Heart left ventricle (tissue), 16 donors: ENCODE measurements around the gene IL1A. TPM values are rescaled to one million over a fixed set of nuclear protein-coding genes. Genes with fewer than 3 reads are reported as not detected.

ENCODE experiments used
- ATAC-seq, 4 donors: fragments of 200-7000 bp; cut with Tn5 transposase; one replicate each; pipeline ENCODE4 v1.9.1; 2020 to 2022; ENCODE audit warnings: moderate library complexity in 4 of 4, mild to moderate bottlenecking in 3 of 4, moderate number of reproducible peaks in 1 of 4
- DNase-seq, 5 donors: peaks; one replicate each; pipeline ENCODE4 v3.0.0-alpha.2; 2020
- H3K27ac ChIP-seq, 12 donors: fragments of 200-600 bp; sonication (generic) in 4 of 12; one replicate each; pipeline versions ENCODE4 v1.5.0 to v1.8.0; 2016 to 2022; ENCODE audit warnings: mild to moderate bottlenecking in 2 of 12
- H3K27me3 ChIP-seq, 9 donors: fragments of 200-600 bp; sonication (generic) in 2 of 9; one replicate each; pipeline versions ENCODE4 v1.5.1 to v1.8.0; 2016 to 2022; ENCODE audit warnings: mild to moderate bottlenecking in 3 of 9
- H3K36me3 ChIP-seq, 9 donors: fragments of 200-600 bp; sonication (generic) in 2 of 9; one replicate each; pipeline versions ENCODE4 v1.5.0 to v1.8.0; 2018 to 2022; ENCODE audit warnings: mild to moderate bottlenecking in 2 of 9
- H3K4me1 ChIP-seq, 12 donors: fragments of 200-600 bp; sonication (generic) in 4 of 12; one replicate each; pipeline versions ENCODE4 v1.5.0 to v1.8.0; 2016 to 2022; ENCODE audit warnings: mild to moderate bottlenecking in 3 of 12
- H3K4me3 ChIP-seq, 12 donors: fragments of 200-600 bp; sonication (generic) in 4 of 12; one replicate each; pipeline versions ENCODE4 v1.5.0 to v1.8.0; 2017 to 2022; ENCODE audit warnings: mild to moderate bottlenecking in 9 of 12, moderate library complexity in 4 of 12
- H3K9me3 ChIP-seq, 12 donors: fragments of 200-600 bp; sonication (generic) in 4 of 12; one replicate each; pipeline versions ENCODE4 v1.5.0 to v1.8.0; 2016 to 2022; ENCODE audit warnings: mild to moderate bottlenecking in 1 of 12
- CTCF ChIP-seq, 12 donors: fragments of 200-600 bp; sonication (generic) in 4 of 12; IDR thresholded peaks; one replicate each; pipeline versions ENCODE4 v1.5.0 to v1.8.0; 2018 to 2022; ENCODE audit warnings: antibody characterized with exemption in 12 of 12, mild to moderate bottlenecking in 5 of 12
- POLR2A ChIP-seq, 2 donors: fragments of 450-650 bp; IDR thresholded peaks; one replicate each; pipeline ENCODE4 v1.6.1; 2017; ENCODE audit warnings: antibody characterized with exemption in 2 of 2, mild to moderate bottlenecking in 2 of 2, moderate library complexity in 2 of 2
- WGBS, 4 donors: extraction: QIAGEN DNeasy Blood & Tissue Kit in 2 of 4; methylation state at CpG; one replicate each; pipeline versions ENCODE4 v1.1.5 to v1.1.7; 2013 to 2018; 5-methylcytosine and 5-hydroxymethylcytosine counted together
- intact Hi-C, 10 donors: fragments of 100-400 bp; cut with DNase I; formaldehyde crosslinking; loops; one replicate each; pipeline versions ENCODE4 v1.11.1 to v1.14.2; 2022
- polyA plus RNA-seq, 2 donors: library from polyadenylated mRNA; stranded (reverse); fragments of 200-250 nt; gene quantifications; one replicate each; pipeline ENCODE4 v1.2.3, GENCODE V29; 2013
- total RNA-seq, 9 donors: library from RNA; depleted of rRNA in 2 of 9; stranded (reverse); fragments of >200 nt in 2 of 9; fragmentation: NEBNext Ultra II Directional in 3 of 9; extraction: Animal tissue kit (Norgen Biotek cat#: 25700) in 3 of 9; gene quantifications; one replicate each; pipeline versions ENCODE4 v1.1.0 to v1.2.4, GENCODE V29; 2016 to 2023
- donor health status: ischemic (EF 13 %, LVEDD 7.1; RV severe dilation, severe dysfunction).
- donor health status: healthy with polysubstance abuse.
- donor health status: DM: no; HTN: yes; CAD: no.
- donor health status: DM: no; HTN: no; CAD: no.
- donor health status: ischemic (EF 25% LVEDD 6.9; RV normal size, moderate dysfunction).
- donor health status: ischemic (EF 25% LVEDD 5.7; RV mildly dilated, moderate dysfunction).
- donor health status: healthy.
- donor health status: DM: yes; HTN: yes; CAD: no.
- donor health status: ischemic (EF 35%, LVEDD 5.7; RV mildly dilated, moderate dysfunction).
- donor health status: nonischemic (EF 11% LVEDD 7.7; RV severe dilation, severe dysfunction).
- donor health status: DM: yes; HTN: yes; CAD: no.
- donor health status: PGD.
- donor health status: ischemic (EF 29% LVEDD 5.4; RV normal size, mild dysfunction).
- donor health status: nonischemic (EF 23%, LVEDD 6.1; RV moderate dilation, normal function).

Gene IL1A
- total and polyA plus RNA-seq, 11 donors: 0.13 TPM; not detected in 10

DNA sequence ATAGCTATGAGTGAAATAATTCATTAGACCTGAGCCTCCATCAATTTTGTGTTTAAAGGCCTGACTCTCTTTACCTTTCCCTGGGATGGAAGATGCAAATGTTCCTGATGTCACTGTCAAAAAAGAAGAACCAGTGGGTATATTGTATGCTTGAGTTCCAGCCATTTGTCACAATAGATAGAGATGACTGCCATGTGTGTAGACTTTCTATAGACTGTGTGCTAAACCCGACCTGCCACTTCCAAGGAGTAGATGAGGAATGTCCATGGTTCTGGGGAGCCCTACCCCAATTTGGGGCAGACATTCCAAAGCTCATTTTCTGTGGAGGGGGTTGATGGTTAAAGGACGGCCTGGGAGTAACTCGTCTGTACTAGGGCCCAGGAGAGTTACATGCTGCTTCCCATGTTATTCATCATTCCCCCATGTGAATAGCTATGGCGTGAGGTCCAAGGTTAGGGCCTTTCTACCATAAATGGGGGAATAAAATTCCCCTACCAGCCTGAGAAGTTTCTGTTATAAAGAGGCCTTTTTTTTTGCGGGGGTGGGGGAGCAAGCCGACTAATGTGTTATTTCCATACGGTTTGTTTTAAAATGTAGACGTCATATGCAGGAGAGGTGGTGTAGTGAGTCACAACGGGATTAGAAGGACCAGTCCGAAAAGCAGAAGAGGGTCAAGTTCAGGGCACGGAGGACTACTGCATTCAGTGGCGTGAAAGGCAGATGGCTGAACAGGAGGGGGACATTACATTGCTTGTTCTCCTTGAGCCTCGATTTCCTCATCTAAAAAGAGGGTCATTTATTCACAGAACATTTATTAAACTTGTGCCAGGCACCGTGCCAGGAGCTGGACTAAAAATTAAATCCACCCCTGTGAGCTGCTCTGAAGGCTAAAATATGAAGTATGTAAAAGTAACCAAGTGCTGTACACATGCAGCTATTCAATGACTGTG, 28.3 kb upstream of the IL1A start:
- peak in 1 of 4 donors; percentile 67 for ATAC-seq
- peaks cover 0 to 6% (median 0%) of the 10 kb centered on the region in 12 donors for H3K9me3 ChIP-seq
- H3K27ac ChIP-seq: peak overlapping the region in 7 of 12 donors; percentile 13 to 62 (median 29)
- DNase-seq: no peak
- TF ChIP-seq CTCF (IDR thresholded peaks at IDR 0.05): no peak
- no peak for TF ChIP-seq POLR2A (IDR thresholded peaks at IDR 0.05)
- WGBS, 4 donors: 57 to 62% (median 60%) methylated on average over 14 of the region's 14 CpGs
- no peaks in the 10 kb centered on the region for H3K36me3 ChIP-seq
- H3K4me1 ChIP-seq: peaks cover 0 to 33% (median 25%) of the 10 kb centered on the region in 12 donors
- H3K27me3 ChIP-seq: no peaks in the 10 kb centered on the region
- intact Hi-C loops: loop anchor here in 4 of 10 donors (5.0 to 10.0 kb wide), 2 partner anchors 48 to 55 kb away; partner anchors contain the start of gene CKAP2L (in 2 of the 4)
- H3K4me3 ChIP-seq: no peak overlapping the region

GRCh38 chr2:112811841-112812306, 27.6 kb upstream of the IL1A start:
- H3K4me3 ChIP-seq: no peak overlapping the region
- H3K27me3 ChIP-seq: no peaks in the 10 kb centered on the region
- no peaks in the 10 kb centered on the region for H3K36me3 ChIP-seq
- peaks cover 0 to 13% (median 0%) of the 10 kb centered on the region in 12 donors for H3K9me3 ChIP-seq
- ATAC-seq (peak; percentile 72 to 96 (median 88)), DNase-seq (peak in 3 of 5 donors; percentile 32 to 57 (median 46))
- WGBS, 4 donors: 40 to 61% (median 46%) methylated on average over 7 of the region's 7 CpGs
- H3K27ac ChIP-seq: peak overlapping the region in 10 of 12 donors; percentile 23 to 67 (median 50)
- TF ChIP-seq POLR2A (IDR thresholded peaks at IDR 0.05) (no peak), CTCF (IDR thresholded peaks at IDR 0.05) (no peak)
- H3K4me1 ChIP-seq: peaks cover 0 to 33% (median 25%) of the 10 kb centered on the region in 12 donors
- intact Hi-C loops: loop anchor here in 4 of 10 donors (5.0 to 10.0 kb wide), 2 partner anchors 47 to 55 kb away; partner anchors contain the start of gene CKAP2L (in 2 of the 4)

DNA sequence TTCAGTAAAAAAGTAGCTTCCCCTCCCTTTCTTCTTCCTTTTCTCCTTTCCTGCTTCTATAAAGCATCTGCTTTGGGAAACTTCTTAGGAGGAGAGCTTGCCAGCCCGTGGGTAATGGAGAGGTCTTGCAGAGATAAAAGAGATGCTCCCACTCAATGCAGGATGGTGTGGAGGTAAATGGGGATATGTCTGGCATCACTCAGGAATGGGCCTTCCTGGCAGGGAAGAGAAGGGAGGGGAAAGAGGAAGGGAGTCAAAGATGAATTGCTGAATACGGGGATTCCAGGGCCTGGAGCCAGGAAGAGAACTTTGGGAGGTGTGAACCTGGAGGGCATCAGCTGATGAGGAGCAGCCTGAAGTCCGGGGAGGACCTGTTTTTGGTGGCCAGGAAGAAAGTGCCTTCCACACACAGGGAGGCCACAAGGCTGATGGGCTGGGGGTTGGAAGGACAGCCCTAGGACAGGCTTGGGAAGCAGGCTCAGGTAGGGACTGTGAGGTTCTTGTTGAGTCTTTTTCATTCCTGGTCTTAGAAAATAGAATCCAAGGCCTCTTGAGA, 27.1 kb upstream of the IL1A start:
- no peak for DNase-seq
- TF ChIP-seq POLR2A (IDR thresholded peaks at IDR 0.05) (no peak), CTCF (IDR thresholded peaks at IDR 0.05) (no peak)
- H3K4me3 ChIP-seq: no peak overlapping the region

More for the DNA sequence above, 27.1 kb upstream of the IL1A start:
- intact Hi-C loops: loop anchor here in 4 of 10 donors (5.0 to 10.0 kb wide), 2 partner anchors 47 to 56 kb away; partner anchors contain the start of gene CKAP2L (in 2 of the 4)
- ATAC-seq: no peak
- 64 to 69% (median 67%) methylated on average over 3 of the region's 3 CpGs for WGBS, 4 donors
- Histone ChIP-seq H3K27ac (peak overlapping the region in 9 of 12 donors; percentile 23 to 67 (median 55)), H3K36me3 (no peaks in the 10 kb centered on the region), H3K4me1 (peaks cover 0 to 33% (median 25%) of the 10 kb centered on the region in 12 donors), H3K27me3 (no peaks in the 10 kb centered on the region), H3K9me3 (peaks cover 0 to 14% (median 0%) of the 10 kb centered on the region in 12 donors)
